HG03135 (cell line): Measurements from ENCODE around the gene CDH20.
A peak's percentile ranks its signal among the peaks of the same experiment; 100 is the strongest.

Experiments used
- ATAC-seq: cut with Tn5 transposase; IDR thresholded peaks from one replicate; pipeline ENCODE4 v1.9.1; 2021; ENCODE audit warnings: mild to moderate bottlenecking, moderate library complexity; ENCODE audit not compliant: unreplicated experiment

CDH20 gene

DNA sequence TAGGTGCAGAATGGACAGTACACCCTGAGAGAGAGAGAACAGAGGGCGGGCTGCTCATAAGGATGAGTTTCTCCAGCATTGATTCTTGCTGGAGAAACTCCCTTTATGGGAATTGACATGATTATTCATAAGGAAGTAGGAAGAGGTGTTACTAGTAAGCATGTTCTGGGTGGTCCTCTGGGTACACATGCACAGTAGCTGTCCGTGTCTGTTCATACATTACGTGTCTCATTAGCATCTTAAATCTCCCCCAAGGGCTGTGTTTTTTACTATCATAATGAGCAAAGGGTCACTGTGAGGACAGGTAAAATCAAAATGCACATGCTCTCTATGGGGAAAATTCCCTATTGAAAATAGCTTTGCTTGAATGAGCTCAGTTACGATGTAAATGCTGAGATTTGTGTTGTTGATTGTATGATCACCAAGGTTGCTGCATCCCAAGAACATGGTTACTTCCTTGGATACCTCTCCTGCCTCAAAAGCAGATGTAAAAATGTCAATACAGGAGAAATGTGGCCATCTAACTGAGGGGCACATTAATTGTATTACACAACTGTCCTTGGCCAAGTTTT, 238.9 kb downstream of the CDH20 start:
- no peak for ATAC-seq

- ATAC-seq, result no peak
Observed at GRCh38 chr18:61572871-61573270, 239.6 kb downstream of the CDH20 start.

GRCh38 chr18:61574665-61575064, 241.4 kb downstream of the CDH20 start:
- ATAC-seq, result no peak

DNA sequence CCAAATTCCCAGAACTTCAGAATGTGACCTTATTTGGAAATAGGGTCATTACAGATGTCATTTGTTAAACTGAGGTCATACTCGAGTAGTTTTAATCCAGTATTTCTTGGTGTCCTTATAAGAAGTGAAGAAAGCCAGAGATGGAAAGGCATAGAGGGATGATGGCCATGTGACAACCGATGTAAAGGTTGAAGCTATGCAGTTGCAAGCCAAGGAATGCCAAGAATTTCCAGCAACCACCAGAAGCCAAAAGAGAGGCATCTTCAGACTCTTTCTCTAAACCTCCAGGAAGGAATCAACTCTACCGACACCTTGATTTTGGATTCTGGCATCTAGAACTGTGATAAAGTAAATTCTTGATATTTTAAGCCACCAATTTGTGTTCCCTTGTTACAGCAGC, 242.2 kb downstream of the CDH20 start:
- ATAC-seq, result no peak

GRCh38 chr18:61578846-61579245, 245.6 kb downstream of the CDH20 start:
- ATAC-seq, result no peak

- ATAC-seq, result no peak
Observed at GRCh38 chr18:61579581-61579980, 246.4 kb downstream of the CDH20 start.

DNA sequence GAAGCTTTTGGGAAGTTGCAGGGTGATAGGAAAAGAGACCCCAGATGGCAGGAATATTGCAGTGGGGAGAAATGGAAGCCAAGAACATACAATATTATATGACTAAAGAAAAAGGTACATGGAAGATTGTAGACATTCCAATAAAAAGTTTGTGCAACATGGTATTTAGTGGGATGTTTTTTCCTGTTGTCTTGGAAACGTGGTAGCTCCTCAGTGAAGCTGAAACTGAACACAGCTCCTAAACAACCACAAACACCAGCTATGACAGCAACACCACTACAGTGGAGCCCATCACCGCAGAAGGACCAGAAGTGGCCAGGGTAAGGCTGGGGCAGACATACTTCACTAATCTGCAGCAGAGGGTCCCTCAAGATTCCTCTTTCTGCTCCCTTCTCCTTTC, 246.8 kb downstream of the CDH20 start:
- no peak for ATAC-seq

- ATAC-seq, result peak; percentile 92
Observed at GRCh38 chr18:61581578-61582201, 248.5 kb downstream of the CDH20 start.

DNA sequence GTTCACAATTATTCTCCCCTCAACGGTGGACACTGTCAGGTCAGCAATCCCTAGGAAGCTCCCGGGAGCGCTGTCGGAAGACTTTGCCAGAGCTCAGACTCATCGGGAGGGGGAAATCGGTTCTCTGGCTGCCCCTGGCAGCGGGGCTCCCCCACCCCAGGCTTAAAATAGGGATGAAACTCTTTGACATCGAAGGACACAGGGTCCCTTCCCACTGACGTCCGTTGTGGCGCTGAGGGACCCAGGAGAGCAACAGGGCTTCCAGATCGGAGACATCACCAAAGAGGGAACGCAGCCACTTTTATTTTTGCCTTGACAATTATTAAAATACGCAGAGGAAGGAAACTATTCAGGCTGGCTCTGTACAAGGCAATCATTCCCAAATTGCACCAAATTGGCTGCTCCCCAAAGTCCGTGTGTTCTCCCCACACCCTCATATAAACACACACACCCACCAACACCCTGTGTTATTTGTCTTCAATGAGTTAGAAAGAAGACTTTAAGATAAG, 249.0 kb downstream of the CDH20 start:
- ATAC-seq, result no peak

- ATAC-seq, result no peak
Observed at GRCh38 chr18:61583548-61583947, 250.3 kb downstream of the CDH20 start.

DNA sequence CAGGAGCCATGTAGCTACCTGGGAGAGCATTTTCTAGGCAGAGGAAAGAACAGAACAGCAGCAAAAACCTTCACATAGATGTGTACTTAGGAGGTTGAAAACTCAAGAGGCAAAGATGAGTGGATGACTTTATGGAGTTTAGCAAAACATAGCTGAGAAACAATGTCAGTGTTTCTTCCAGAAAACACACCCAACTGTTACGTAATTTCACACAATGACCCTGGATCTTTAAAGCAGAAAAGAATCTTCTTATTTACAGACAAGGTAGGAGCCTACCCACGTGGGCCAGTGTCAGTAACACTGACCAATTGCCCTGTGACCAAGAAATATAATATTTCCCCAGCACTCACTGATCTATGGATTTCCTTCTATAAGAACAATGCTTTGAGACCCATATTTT, 254.6 kb downstream of the CDH20 start:
- no peak for ATAC-seq

DNA sequence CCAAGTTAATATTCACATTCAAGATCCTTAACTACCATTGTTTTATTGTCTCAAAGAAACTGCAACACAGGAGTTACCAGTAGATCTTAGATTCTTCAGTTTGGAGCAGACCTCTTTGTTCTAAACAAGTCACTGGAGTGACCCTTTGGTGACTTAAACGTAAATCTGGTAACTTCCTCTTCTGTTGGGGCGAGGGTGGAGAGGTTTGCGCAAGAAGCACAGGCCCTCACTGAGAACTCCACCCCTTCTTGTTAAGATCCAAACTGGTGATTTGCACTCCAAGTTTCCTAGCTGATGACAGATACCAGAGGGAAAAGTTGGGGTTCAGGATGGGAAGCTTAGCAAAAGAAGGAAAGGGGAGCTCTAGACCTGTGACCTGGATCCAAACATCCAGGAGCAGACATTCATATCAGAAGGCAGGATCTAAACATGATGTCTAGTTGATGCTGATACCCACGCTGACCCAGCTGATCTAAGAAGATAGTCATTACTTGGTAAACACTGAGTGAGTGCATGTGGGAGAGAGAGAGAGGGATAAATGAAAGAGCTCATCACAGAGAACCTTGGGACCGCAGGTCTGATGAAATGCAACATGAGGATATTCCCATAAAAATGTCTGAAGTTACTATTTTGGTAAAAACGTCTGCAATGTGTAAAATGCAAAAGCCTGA, 256.0 kb downstream of the CDH20 start:
- no peak for ATAC-seq

DNA sequence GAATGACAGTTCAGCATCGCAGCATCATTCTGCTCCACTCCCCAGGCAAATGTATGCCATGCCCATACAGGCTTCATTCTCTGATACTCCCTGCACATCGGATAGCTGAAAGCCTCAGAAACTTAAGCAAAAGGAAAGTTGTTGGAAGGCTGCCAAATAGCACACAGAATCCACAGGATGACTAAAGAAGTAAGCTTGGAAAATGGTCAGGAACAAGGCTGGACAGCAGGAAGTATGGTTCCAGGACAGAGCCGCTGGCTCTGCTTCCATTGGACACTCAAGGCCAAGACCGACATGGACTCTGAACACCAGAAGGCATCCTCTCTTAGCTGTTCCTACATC, 256.5 kb downstream of the CDH20 start:
- ATAC-seq, result no peak

- no peak for ATAC-seq
Observed at GRCh38 chr18:61591253-61591652, 258.0 kb downstream of the CDH20 start.

DNA sequence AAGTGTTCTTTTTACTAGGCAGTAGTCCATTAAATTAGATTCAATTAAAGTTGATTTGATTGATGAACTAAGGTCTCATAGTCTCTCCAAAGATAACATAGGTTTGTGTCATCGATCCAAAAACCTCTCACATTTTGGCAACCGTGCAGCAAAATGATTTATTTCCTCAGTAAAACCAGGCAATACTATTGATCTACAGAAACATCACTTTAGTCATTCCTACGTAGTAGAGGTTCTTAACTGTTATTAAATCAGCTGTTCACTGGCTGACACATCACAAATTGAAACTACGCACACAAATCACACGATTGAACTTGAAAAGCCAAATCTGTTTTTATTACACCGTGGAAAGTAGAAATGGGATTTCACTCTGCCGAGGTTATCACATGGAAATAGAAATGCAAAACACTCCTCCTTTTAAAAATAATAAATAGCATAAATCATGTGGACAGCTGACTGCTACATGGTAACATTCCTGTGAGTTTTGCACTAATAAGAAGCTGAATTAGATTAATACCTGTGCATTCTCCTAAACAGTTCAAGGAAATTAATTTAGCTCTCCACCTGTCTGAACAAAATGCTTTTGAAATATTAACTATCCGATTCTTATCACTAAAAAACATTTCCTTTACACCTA, 262.5 kb downstream of the CDH20 start:
- no peak for ATAC-seq

- ATAC-seq, result no peak
Observed at GRCh38 chr18:61596296-61596695, 263.1 kb downstream of the CDH20 start.

- no peak for ATAC-seq
Observed at GRCh38 chr18:61597316-61597715, 264.1 kb downstream of the CDH20 start.

GRCh38 chr18:61600422-61600821, 267.2 kb downstream of the CDH20 start:
- no peak for ATAC-seq

DNA sequence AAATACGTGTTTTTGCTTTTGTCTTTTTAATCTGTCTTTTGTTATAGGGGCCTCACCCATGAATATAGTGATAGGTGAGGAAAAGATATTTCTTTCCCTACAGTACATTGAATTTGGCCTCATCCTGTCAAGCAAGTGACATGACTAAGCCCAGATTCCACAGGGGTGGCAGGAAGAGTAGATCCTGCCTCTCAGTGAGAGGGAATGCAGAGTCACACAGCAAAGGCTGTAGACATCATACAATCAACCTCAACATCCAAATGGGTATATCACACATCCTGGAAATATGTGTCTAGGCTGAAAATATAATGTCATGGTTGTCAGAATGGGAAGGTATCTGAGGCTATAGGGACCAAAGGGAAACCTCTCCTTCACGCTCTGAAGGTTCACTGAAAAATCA, 269.6 kb downstream of the CDH20 start:
- ATAC-seq, result no peak
